ENCODE results near the gene LTBP1.
A peak's percentile ranks its signal among the peaks of the same experiment; 100 is the strongest.
"Not testable (repeated sequence)": the region's sequence is repeated elsewhere in the genome, so short reads cannot be mapped to it uniquely, and the experiment has no call there.

Gene LTBP1

DNA sequence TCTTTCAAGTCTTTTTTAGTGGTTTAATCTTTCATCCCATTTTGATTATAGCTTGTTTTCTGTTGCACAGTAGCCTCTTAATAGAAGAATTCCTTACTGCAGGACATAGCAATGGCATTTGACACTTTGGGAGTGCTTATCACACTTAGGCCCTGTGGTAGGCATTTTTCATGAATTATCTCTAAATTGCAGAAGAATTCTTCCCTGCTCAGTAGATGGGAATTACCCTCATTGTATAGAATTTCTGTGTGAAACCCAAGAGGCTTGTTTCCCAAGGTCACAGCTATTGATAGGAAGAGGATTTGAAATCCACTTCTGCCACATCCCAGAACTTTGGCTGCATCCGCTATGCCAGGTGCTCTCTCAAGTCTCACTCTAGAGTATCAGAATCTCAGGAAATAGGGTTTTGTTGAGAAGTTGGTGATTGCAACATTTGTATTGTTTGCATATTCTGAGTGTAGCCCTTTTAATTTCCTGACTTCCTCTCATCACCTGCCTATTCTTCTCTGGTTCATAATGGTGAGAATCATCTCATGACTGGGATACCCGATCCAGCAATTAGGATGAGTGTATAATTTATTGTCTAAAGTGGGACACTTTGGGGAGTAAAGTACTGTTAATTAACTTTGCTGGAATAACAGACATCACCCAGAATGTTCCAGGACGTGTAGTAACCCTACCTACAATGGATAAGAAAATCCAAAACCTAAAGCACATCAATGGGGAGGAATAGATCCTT is 274.5 kb downstream of the LTBP1 start:
- no peak for DNase-seq (ENCODE audit: low read depth in 2 of 2)

DNA sequence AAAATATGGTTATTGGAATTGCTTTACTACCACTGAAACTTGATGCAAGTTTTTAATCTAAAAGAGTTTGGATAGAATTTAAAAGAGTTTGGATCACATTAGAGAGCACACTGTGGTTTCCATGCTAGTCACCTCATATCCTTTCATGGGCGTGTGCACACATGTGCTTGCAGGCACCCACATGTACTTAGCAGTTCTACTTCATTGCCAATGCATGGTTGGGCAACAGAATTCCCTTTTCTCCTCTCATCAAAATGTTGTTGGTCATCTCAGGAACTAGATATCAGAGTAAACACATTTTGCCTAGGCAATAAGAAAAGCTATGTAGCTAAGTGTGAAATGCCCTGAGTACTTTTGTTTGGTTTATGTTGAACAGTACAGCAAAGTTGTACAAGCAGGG is 275.6 kb downstream of the LTBP1 start:
- DNase-seq (ENCODE audit: low read depth in 2 of 2), result no peak

DNA sequence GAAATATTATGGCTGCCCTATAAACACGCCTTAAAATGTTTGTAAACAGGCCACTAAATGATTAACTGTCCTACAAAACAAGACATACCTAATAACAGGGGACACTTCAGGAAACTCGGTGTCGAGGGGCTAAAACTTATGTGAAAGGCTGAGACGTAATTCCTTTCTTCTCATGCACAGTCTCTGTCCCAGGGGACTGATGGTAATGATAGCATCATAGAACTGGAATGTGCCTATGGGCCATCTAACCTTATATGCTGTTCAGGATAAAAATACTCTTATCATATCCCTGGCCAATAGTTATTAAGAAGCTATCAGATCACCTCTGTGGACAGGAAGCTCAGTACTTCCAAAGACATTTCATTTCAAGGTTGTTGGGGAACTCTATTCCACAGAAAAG is 277.1 kb downstream of the LTBP1 start:
- DNase-seq (ENCODE audit: low read depth in 2 of 2), result peak in 1 of 2 experiments; percentile 46

DNA sequence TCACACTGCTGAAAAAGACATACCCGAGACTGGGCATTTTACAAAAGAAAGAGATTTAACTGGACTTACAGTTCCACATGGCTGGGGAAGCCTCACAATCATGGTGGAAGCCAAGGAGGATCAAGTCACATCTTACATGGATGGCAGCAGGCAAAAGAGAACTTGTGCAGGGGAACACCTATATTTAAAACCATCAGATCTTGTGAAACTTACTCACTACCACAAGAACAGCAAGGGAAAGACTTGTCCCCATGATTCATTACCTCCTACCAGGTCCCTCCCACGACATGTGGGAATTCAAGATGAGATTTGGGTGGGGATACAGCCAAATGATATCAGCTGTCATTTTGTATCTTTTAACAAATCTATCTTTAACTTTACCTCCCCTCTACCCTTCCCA is 278.6 kb downstream of the LTBP1 start:
- no peak for DNase-seq (ENCODE audit: low read depth in 2 of 2)

DNA sequence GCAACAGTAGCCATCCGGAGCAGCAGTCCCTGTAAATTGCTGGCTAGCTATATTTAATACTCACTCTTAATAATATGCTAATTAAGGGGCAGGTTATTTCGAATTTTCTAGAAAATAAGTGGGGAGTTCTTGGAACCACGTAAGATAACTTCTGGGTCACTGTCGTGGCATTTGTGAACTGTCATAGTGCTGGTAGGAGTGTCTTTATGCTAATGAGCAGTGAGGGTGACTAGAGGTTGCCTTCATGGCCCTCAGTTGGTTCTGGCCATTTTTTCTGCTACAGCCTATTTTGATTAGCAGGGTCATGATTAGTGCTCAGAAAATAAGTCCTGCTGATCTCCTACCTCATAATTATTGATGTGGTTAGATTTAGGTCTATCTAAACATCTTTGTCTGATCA is 279.8 kb downstream of the LTBP1 start:
- no peak for DNase-seq (ENCODE audit: low read depth in 2 of 2)

DNA sequence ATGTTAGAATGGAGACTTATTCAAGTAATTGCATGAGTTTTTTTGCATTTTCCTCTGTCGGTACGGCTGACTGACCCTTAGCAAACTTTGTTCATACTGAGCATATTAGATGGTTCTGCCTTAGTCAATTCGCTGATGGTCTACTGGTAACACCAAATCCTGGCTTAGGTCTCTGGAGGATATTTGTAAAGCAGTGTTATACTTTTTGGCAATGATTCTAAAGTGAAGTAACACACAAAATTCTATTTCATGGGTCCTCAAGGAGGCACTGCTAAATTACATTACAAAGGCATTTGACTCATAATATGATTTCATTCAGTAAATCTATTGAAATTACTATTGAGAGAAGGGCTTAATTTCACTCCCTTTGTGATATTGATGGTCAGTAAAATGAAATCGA is 282.9 kb downstream of the LTBP1 start:
- no peak for DNase-seq (ENCODE audit: low read depth in 2 of 2)

DNA sequence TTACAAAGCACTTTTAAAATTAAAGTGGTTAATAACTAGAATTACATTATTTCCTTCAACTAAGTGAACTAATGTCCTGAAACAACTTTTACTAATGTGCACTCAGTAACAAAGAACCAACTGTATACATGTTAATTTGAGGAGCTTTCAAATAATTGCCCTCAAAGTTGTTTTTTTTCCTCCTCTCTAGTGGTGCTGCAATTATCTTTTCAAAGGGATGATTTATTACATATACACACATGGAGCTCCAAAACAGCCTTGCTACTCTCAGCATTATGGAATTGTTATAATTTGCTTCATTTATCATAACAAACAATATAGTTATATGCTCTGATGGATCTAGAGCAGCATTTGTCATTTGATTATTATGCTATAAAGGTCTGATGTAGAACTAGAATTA is 283.4 kb downstream of the LTBP1 start:
- DNase-seq (ENCODE audit: low read depth in 2 of 2), result no peak

DNA sequence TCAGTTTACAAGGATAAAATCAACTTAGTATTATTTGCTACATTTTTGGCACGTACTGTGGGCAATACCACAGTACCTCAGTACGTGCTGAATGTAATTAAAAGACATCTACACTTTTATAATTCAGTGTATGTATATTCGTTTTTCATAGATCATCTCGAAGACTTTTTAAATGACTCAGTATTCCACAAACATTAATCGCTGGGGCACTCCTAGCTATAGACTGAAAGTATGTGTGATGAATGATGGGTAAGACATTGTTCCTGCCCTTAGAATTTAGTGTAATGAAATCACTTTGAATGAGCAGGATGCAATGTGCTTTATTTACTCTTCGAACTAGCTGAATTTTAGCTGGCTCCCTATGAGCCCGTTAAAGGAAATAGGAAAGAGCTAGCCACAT is 284.1 kb downstream of the LTBP1 start:
- DNase-seq (ENCODE audit: low read depth in 2 of 2), result no peak

DNA sequence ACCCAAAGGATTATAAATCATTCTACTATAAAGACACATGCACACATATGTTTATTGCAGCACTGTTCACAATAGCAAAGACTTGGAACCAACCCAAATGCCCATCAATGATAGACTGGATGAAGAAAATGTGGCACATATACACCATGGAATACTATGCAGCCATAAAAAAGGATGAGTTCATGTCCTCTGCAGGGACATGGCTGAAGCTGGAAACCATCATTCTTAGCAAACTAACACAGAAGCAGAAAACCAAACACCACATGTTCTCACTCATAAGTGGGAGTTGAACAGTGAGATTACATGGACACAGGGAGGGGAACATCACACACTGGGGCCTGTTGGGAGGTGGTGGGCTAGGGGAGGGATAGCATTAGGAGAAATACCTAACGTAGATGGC is 288.8 kb downstream of the LTBP1 start:
- not testable (repeated sequence) for DNase-seq (ENCODE audit: low read depth in 2 of 2)

DNA sequence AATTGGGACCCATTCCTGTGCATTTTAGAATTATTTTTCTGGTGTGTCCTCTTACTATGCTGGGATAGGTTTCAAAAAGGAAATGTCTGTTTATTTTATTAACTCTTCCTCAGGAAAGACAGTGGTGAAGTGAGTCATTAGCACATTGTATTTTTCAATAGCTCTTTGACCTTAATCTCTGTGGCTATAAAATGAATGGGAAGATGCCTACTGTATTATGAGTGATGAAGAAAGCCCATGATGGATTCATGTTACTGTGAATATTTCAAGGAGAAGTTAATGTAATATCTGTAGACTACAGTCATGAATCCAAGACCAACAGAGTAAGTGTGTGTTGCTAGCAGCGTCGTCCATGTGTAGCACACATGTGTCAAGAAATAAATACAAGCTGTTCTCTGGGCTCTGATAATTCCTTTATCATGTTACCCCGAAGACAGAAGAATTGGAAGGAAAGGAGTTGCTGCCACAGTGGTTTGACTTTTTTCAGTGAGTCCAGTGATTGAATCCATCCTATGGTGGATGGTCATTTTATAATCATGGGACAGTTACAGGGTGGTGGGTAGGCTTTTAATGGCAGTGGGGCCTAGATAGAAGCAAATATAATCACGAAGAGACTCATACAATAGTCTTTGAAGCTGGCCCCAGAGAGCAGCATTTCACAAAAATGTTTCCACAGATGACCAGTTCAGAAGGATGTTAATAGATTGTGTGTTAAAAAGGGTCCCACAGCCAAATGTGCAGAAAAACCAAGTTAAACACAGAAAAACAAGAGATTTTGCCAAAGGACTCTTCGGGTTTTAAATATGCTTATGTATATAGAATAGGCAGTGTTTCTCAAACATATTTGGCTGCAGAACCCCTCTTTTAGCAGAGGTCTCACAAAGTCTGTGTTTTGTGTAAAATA is 290.0 kb downstream of the LTBP1 start:
- peak; percentile 58 to 64 for DNase-seq (ENCODE audit: low read depth in 2 of 2)

DNA sequence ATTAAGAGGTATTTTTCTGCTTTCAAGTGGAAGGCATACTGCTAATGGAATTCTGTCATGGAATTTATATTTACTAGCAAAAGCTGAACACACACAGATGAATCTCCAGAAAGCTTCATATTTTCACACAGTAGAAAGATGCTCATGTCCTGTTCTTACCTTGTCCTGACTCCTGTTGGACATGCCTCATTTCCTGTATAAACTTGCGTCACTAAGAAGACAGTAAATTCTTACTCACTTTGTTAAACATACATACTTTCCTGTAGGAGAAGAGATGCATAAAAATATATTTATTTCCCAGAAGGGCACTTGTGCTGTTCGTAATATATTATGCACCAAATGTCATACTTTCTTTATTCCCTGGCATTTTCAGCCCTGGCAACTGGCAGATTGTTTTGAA is 291.4 kb downstream of the LTBP1 start:
- DNase-seq (ENCODE audit: low read depth in 2 of 2), result no peak

DNA sequence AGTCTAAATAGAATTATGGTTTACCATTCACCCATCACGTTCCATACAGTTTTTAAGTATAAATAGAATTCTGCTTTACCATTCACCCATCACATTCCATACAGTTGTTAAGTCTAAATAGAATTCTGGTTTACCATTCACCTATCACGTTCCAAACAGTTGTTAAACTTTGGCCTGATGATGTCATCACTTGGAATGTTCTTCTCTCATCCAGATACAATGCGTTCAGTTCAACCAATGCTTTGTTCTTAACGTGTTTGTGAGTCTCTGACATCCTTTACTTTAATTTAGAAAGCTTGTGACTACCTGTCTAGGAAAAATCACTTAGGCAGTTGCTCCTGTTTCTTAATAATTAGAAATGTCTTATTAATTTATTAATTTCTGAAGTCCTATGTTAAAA is 293.4 kb downstream of the LTBP1 start:
- DNase-seq (ENCODE audit: low read depth in 2 of 2), result no peak

DNA sequence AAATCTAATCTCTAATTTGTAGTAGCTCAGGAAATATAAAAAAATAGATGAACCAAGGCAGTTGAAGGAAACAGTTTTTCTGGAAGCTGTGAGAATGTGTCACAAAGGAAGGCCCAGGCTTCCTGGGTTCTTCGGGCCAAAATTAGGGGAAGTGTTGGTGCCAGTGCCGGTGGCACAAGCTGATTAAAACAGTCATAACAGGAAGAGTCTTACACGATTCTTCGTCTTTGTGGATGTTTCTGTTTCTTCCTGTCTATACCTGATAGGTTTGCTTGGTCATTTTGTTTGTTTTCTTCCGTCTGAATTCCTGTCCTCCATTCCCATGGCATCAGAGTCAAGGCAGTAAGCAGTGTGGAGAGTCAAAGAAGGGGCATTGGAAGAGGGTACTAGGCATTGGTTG is 294.3 kb downstream of the LTBP1 start:
- no peak for DNase-seq (ENCODE audit: low read depth in 2 of 2)

DNA sequence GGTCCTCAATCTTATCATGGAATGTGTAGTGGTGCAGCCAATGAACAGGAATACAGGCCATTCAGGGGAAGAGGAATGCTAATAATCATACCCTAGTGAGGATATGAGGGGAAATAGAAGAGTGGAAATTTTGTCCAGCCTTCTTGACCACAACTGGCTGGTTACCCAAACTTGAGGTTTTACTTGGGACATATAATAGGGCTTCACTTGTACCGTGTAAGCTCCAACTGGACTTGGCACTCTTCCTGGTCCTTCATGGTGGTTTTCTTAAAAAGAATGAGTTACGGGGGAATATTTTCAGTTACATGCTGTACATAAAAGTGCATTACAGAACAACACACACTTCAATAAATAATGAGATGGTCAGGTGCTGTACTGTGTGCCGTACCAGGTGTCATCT is 294.8 kb downstream of the LTBP1 start:
- DNase-seq (ENCODE audit: low read depth in 2 of 2), result no peak

DNA sequence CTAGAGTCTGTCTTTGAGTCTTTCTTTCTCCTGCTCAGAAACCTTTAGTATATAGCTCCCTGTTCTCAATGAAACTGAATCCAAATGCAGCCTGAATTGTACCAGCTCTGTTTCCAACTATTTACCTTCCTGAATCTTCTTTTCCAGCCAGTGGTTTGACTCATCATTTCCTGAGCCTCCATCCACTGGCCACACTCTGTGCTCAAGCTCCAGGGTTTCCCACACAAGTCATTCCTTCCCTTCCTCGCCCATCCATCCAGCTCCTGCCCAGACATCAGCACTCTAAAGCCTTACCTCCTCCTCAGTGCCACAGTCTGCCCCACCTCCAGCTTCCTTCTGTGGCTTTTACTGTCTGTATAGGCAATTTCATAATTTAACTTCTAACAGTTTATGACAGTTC is 296.1 kb downstream of the LTBP1 start:
- DNase-seq (ENCODE audit: low read depth in 2 of 2), result no peak

DNA sequence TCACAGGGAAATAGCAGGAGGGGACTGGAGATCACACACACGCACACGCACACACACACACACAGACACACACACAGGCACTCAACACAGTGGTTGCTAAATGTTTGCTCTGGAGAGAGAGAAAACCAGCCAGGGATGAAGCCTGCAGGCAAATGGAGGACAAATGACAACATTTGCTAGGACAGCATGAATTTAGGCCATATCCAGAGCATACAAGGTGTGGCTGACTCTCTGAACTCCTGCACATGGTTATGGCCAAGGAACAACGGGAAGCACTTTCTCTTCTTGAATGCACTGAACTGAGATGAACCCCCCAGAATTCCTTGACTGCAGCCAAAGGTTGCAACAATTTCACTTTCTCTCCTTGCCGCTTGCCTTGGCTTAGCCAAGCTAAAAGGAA is 299.7 kb downstream of the LTBP1 start:
- no peak for DNase-seq (ENCODE audit: low read depth in 2 of 2)

DNA sequence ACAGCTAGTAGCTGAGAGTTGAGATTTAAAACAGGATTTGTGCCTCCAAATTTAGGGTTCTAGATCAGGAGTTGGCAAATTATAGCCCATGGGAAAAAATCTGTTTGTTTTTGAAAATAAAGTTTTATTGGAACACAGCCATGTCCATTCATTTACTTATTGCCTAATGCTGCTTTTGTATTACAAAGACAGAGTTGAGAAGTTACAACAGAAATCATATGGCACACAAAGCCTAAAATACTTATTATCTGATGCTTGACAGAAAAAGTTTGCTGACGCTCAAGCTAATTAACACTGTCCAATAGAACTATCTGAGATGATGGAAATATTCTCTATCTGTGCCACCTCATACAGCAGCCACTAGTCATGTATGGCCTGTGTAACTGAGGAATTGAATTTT is 300.6 kb downstream of the LTBP1 start:
- no peak for DNase-seq (ENCODE audit: low read depth in 2 of 2)

DNA sequence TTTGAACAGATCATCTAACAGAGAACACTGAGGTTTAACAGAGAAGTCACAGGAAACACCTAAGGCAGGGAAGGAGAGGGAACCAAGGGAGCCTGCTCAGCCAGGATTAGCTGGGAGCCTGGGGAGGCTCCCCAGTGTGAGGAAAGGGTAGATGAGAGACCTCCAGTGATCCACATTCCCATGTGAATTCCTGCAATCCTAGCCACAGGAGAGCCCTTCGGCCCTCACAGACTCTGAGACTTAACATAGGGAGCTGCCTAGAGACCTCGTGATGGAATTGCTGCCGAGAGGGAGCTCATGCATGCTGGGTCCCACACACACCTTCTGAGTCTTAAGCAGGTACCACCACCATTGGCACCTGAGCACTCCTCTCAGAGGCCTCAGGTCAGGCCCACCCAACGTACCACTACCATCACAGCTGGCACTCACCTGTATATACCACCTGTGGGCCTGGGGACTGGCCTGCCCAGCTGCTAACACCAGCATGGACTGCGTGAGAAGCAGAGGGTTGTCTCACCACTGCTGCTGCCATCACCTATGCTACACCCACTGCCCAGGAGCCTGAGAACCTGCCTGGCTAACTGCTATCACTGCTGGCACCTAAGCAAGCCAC is 303.8 kb downstream of the LTBP1 start:
- DNase-seq (ENCODE audit: low read depth in 2 of 2), result no peak

DNA sequence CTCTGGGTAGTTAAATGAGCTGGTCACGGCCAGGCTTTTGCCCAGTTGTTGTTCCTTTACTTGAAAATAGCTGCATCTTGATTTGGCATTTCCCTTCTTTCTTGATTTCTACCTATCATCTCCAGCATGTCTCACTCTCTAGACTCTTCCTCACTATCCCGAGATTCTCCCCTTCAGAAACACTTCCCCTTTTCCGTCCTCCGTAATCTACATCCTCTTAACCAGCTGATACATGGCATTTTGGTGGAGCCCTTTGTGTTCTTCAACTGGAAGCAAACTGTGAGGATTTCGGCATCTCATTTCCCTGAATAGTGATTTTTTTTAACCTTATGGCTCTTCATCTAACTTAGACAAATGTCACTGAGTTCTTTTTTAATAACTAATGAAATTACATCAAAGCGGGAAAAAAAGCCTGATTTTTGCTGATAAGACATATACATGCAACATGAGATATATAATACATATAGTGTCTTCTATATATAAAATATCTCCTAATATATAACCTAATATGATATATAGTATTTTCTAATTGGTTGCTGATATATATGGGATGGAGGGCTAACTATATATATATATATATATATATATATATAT is 309.5 kb downstream of the LTBP1 start:
- no peak for DNase-seq (ENCODE audit: low read depth in 2 of 2)

DNA sequence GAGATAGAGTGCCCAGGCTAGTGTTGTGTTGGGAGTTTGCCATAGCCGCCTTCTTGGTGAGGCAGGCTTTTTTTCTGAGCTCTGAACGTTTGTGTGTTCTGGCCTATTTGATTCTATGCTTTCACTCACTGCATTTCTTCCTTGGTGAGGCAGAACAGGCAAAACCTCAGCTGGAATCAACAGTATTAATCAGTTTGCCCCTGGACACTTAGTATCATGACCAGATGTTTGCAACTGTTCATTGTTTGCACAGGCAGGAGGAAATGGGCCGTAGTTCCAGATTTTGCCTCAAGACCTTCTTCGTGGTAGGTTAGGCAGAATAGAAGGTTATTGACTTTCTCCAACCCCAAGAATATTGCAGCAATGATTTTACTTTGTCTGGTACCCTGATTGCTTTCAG is 311.6 kb downstream of the LTBP1 start:
- DNase-seq (ENCODE audit: low read depth in 2 of 2), result no peak

DNA sequence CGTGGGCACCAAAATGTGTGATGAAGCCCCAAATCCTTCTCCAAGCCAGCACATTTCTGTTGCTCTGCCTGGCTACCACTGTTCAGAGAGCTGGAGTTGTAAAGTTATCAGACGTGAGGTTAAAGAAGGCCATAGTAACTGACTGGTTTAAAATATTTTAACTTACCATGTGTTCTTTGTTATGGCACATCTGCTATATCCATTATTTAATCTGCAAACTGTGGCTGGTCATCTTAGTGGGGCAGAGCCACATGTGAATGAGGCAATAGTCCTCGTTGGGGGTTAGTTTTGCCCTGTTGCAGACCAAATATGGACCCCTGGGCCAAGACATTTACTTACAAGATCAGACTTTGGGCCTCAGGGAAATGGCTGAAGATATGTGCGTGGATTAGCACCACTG is 315.3 kb downstream of the LTBP1 start:
- no peak for DNase-seq (ENCODE audit: low read depth in 2 of 2)

DNA sequence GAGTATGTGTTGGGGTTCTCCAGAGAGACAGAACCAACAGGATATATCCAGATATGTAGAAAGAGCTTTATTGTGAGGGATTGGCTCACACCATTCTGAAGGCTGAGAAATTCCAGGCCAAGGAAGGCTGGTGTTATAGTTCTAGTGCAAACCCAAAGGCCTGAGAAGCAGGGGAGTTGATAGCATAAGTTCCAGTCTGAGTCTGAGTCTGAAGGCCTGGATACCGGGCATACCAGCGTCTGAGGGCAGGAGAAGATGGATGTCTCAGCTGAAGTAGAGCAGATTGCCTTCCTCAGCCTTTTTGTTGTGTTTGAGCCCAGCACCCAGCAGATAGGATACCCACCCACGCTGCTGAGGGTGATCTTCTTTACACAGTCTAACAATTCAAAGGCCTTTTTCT is 318.0 kb downstream of the LTBP1 start:
- no peak for DNase-seq (ENCODE audit: low read depth in 2 of 2)

Data from fibroblast of skin of left biceps (primary cell).